HS-27A (cell line): ENCODE results near the gene PTPRG.

Experiments
- DNase-seq: peaks from one replicate; pipeline ENCODE4 v3.0.0-alpha.2; 2012; ENCODE audit warnings: low read depth, missing footprints

Gene PTPRG

GRCh38 chr3:61657689-61658088 lies 96.3 kb downstream of the PTPRG start:
- no peak for DNase-seq

DNA sequence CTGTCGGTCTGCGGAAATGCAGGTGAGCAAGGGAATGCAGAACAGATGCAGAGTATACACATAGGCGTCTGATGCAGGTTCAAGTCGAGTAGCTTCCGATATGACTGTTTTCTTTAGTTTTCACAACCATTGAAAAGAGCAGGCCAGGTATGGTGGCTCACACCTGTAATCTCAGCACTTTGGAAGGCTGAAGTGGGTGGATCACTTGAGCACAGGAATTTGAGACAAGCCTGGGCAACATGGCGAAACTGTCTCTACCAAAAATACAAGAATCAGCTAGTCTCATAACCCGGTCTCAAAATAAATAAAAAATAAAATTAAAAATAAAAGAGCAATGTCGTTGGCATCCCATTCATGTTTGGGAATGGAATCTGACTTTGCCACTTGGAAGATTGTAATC lies 101.5 kb downstream of the PTPRG start:
- DNase-seq = no peak

DNA sequence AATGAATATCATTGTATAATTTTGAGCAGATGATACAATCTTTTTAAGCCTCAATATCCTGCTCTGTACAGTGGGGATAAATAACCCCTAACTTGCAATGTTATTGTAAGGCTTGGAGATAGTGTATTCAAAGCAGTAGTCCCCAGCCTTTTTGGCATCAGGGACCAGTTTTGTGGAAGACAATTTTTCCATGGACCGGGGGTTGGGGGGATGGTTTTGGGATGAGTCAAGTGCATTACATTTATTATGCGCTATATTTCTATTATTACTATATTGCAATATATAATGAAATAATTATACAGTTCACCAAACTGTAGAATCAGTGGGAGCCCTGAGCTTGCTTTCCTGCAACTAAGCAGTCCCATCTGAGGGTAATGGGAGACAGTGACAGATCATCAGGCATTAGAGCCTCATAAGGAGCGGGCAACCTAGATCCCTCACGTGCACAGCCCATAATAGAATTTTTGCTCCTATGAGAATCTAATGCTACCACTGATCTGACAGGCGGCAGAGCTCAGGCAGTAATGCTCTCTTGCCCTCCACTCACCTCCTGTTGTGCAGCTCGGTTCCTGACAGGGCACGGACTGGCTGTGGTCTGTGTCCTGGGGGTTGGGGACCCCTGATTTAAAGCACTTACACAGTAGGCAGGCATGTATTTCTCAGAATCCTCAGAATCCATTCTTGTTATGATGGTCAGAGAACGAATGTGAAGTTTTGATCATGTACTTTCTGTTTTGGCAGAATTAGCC lies 102.2 kb downstream of the PTPRG start:
- no peak for DNase-seq

GRCh38 chr3:61664105-61664482 lies 102.7 kb downstream of the PTPRG start:
- peak; percentile 88 for DNase-seq

DNA sequence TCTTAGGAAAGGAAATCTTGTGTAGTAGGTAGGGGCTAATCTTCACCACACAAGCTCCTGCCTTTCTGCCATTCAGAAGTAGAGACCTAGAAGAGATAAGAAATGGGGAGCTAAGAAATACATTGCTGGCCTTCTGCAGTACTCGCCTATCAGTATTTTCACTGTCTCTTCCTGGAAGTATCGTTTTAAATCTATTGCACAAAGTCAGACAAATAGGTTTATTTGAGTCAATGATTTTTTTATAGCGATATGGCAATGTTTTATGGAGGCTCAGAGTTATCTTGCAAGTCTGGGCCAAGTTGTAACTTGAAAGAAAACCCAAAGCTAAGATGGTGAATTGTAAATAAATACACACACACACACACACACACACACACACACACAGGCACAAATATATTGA lies 103.8 kb downstream of the PTPRG start:
- no peak for DNase-seq

- no peak for DNase-seq
Measured at GRCh38 chr3:61665987-61666386, 104.6 kb downstream of the PTPRG start.

GRCh38 chr3:61666615-61667330 lies 105.4 kb downstream of the PTPRG start:
- DNase-seq = no peak

GRCh38 chr3:61667383-61667782 lies 106.0 kb downstream of the PTPRG start:
- DNase-seq = no peak

- DNase-seq = no peak
Measured at GRCh38 chr3:61667814-61668213, 106.4 kb downstream of the PTPRG start.

DNA sequence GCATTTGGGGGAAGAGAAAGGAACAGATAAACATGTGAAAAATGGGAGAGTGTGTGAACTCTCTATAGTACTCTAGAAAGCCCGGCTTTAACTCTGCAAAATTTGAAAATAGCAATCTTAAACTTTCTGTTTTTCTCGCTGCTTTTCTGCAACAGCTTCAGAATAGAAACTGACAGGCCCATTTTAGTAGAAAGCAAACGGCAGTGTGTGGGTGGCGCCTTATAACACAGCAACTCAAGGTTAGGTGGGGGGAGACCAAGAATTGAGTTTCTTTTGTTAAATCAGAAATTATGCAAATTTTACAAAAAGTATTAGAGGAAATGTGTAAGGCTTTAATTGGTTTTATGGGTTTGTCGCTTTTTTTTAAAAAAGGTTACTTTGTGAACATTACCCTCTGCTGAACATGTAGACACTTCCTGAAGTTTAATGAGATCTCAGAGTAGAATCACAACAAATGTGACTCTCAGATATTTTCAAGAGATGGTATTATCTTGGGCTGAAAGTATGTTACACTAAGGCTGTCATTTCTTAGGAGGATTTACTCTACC lies 107.0 kb downstream of the PTPRG start:
- DNase-seq = no peak

DNA sequence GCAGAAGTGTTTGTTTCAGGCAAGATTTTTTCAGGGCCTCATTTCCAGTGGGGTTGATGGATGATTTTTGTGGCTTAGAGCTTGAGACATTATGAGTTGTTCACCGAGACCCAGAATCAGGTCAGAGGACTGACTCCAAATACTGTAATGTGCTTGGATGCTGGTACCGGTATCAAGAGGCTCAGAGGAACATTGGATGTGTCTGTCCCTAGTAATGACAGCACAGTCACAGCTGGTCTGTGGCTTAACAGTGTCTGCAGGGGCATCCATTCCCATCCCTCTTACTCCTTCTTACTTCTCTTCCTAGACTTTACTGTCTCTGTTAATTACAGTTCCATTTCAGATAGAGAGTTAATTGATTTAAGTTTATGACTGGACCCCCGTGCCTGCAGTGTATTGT lies 107.8 kb downstream of the PTPRG start:
- no peak for DNase-seq

GRCh38 chr3:61669668-61670299 lies 108.4 kb downstream of the PTPRG start:
- no peak for DNase-seq

GRCh38 chr3:61673651-61674050 lies 112.3 kb downstream of the PTPRG start:
- DNase-seq = no peak

GRCh38 chr3:61674596-61674995 lies 113.2 kb downstream of the PTPRG start:
- DNase-seq = no peak

- DNase-seq = no peak
Measured at GRCh38 chr3:61679026-61679425, 117.7 kb downstream of the PTPRG start.

DNA sequence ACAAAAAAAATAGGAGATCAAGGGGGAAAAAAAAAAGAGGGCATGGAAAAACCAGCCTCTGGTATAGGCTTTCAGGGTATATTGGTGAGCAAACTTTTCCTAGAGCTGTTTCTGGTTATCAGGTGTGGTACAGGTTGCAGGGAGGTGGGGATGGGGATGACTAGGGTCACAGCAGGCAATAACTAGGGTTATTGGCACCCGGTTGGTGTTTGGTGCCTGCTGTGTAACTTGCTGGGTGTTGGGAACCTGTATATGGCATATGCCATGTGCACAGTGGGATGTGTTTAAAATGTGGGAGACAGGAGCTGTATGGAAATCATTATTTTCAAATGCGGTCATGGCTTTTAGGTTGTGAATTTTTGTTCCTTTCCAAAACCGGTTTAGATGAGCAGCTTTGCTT lies 119.2 kb downstream of the PTPRG start:
- no peak for DNase-seq

- no peak for DNase-seq
Measured at GRCh38 chr3:61681636-61682035, 120.3 kb downstream of the PTPRG start.

GRCh38 chr3:61682671-61683548 lies 121.5 kb downstream of the PTPRG start:
- DNase-seq = no peak

GRCh38 chr3:61683549-61684236 lies 122.3 kb downstream of the PTPRG start:
- no peak for DNase-seq

- no peak for DNase-seq
Measured at GRCh38 chr3:61684386-61684785, 123.0 kb downstream of the PTPRG start.

DNA sequence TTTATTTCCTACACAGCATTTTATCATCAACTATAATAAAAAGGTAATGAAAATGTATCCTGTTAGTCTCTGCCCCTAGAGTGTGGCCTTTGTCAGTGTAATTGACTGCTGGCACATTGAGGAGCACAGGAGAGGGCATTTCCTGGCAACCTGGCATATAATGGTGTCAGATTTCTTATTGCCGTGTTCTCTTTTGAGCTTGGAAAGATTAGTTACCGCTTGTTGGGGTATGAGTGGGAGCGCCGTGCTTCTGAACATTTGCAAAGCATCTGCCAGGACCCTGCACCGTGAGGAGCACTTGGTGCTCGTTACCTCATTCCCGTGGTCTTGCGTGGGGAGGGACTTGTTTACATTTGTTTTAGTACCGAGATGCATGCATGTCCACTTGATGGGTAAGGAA lies 124.4 kb downstream of the PTPRG start:
- DNase-seq = no peak
